HepG2 (cell line): Measurements from ENCODE around the gene NOP14. TPM values are rescaled to one million over a fixed set of nuclear protein-coding genes. Genes with fewer than 3 reads are reported as not detected.

Source experiments
- AHR ChIP-seq: IDR thresholded peaks from 2 replicates; pipeline ENCODE4 v1.6.1; 2018; ENCODE audit warnings: missing genetic modification reagents, missing compliant biosample characterization
- ATAD3A ChIP-seq: sonication (generic); formaldehyde crosslinking; IDR thresholded peaks from 2 replicates; pipeline ENCODE4 v1.4.0; 2020; ENCODE audit warnings: missing genetic modification reagents
- CREB1 ChIP-seq, 2 experiments: fragments of 450-650 bp in 1 of 2; IDR thresholded peaks; 2 replicates each; pipeline ENCODE4 v1.6.1; 2016 to 2017; ENCODE audit warnings: control low read depth in 1 of 2, mild to moderate bottlenecking in 1 of 2, missing compliant biosample characterization in 1 of 2, missing genetic modification characterization in 1 of 2
- GMEB1 ChIP-seq: sonication (generic); formaldehyde crosslinking; IDR thresholded peaks from 2 replicates; pipeline ENCODE4 v1.5.1; 2020; ENCODE audit warnings: missing genetic modification reagents, mild to moderate bottlenecking, borderline replicate concordance
- IRF2 ChIP-seq: IDR thresholded peaks from 2 replicates; pipeline ENCODE4 v1.6.1; 2018; ENCODE audit warnings: missing genetic modification reagents, missing compliant biosample characterization
- MIER2 ChIP-seq: IDR thresholded peaks from 2 replicates; pipeline ENCODE4 v1.6.1; 2016; ENCODE audit warnings: missing biosample characterization, missing genetic modification reagents
- MXD3 ChIP-seq: IDR thresholded peaks from 2 replicates; pipeline ENCODE4 v1.6.1; 2016; ENCODE audit warnings: mild to moderate bottlenecking, missing biosample characterization, missing genetic modification reagents
- SIN3B ChIP-seq: fragments of 150-350 bp; IDR thresholded peaks from 2 replicates; pipeline ENCODE4 v1.6.1; 2014; ENCODE audit warnings: low read length
- THAP7 ChIP-seq: sonication (generic); formaldehyde crosslinking; IDR thresholded peaks from 2 replicates; pipeline ENCODE4 v1.8.1; 2023; ENCODE audit warnings: mild to moderate bottlenecking, missing genetic modification reagents
- ZHX2 ChIP-seq, 2 experiments: sonication (generic) in 1 of 2; formaldehyde crosslinking in 1 of 2; IDR thresholded peaks; 2 replicates each; pipeline versions ENCODE4 v1.6.1 to v1.9.0; 2014 to 2022; ENCODE audit warnings: antibody characterized with exemption in 1 of 2, borderline replicate concordance in 1 of 2, inconsistent platforms in 1 of 2, low read depth in 1 of 2, missing genetic modification reagents in 1 of 2
- ZNF800 ChIP-seq: sonication (generic); formaldehyde crosslinking; IDR thresholded peaks from 2 replicates; pipeline ENCODE4 v1.4.0; 2020; ENCODE audit warnings: missing genetic modification reagents
- polyA plus RNA-seq, 8 experiments: library from polyadenylated mRNA; depleted of rRNA in 3 of 8; stranded (reverse) in 7 of 8; unstranded in 1 of 8; fragments of >200 nt; fragmentation: Illumina TruSeq in 4 of 8; extraction: Trizol in 4 of 8; gene quantifications; 2 replicates each; pipeline versions ENCODE4 v1.2.1 to v1.2.3, GENCODE V29; 2011 to 2016; ENCODE audit warnings: low read depth in 4 of 8, missing spikeins in 1 of 8, mixed read lengths in 1 of 8; ENCODE audit not compliant: insufficient read depth in 1 of 8
- total RNA-seq, 5 experiments: library from RNA; depleted of rRNA; stranded (reverse); fragments of >200 nt; fragmentation: Illumina TruSeq; extraction: Trizol; gene quantifications; 2 replicates each; pipeline ENCODE4 v1.2.3, GENCODE V29; 2016; ENCODE audit warnings: low read depth in 1 of 5

The NOP14 gene
- total and polyA plus RNA-seq, 2 of the 13 experiments (the other 11 are each of a cell fraction or from before 2014, with no cell fraction given), result 6.9 to 47.9 TPM

- TF ChIP-seq THAP7 (CRISPR knock-in tag) (no peak), IRF2 (CRISPR knock-in tag) (peak; percentile 55; the same call in 1 of the 2 replicates), CREB1 (IDR thresholded peaks at IDR 0.05) (peak; percentile 91), CREB1 (CRISPR knock-in tag; IDR thresholded peaks at IDR 0.05) (peak; percentile 78), MIER2 (CRISPR knock-in tag) (no peak; the same call in 1 of the 2 replicates), ATAD3A (CRISPR knock-in tag) (no peak), AHR (CRISPR knock-in tag) (no peak), MXD3 (CRISPR knock-in tag) (peak; percentile 57), SIN3B (peak; percentile 46; the same call in 1 of the 2 replicates), GMEB1 (CRISPR knock-in tag) (peak; percentile 79), ZNF800 (CRISPR knock-in tag) (no peak; the same call in 1 of the 2 replicates), ZHX2 (IDR thresholded peaks at IDR 0.05; ENCODE audit: low read depth) (peak; percentile 50; the same call in 1 of the 2 replicates), ZHX2 (CRISPR knock-in tag; IDR thresholded peaks at IDR 0.05; ENCODE audit: borderline replicate concordance) (no peak)
Observed at GRCh38 chr4:2934813-2935761, 28.1 kb downstream of the NOP14 start (continued).
